Upper lobe of left lung (tissue), 6 donors: ENCODE results near the gene CLSTN2. TPM values are rescaled to one million over a fixed set of nuclear protein-coding genes. Genes with fewer than 3 reads are reported as not detected.
A peak's percentile ranks its signal among the peaks of the same experiment; 100 is the strongest.

ENCODE experiments used
- ATAC-seq, 2 donors: fragments of 200-7000 bp; cut with Tn5 transposase; one replicate each; pipeline ENCODE4 v1.9.1; 2022; ENCODE audit warnings: mild to moderate bottlenecking in 2 of 2, moderate library complexity in 2 of 2; ENCODE audit not compliant: low FRiP score in 2 of 2
- DNase-seq, 2 donors: peaks; one replicate each; pipeline ENCODE4 v3.0.0-alpha.2; 2019 to 2020
- H3K27ac ChIP-seq, 4 donors: fragments of 200-600 bp; sonication (generic); one replicate each; pipeline ENCODE4 v1.5.1; 2016 to 2019
- H3K27me3 ChIP-seq, 4 donors: fragments of 200-600 bp; sonication (generic); one replicate each; pipeline ENCODE4 v1.5.1; 2017 to 2019
- H3K36me3 ChIP-seq, 4 donors: fragments of 200-600 bp; sonication (generic); one replicate each; pipeline ENCODE4 v1.5.1; 2016 to 2019
- H3K4me1 ChIP-seq, 4 donors: fragments of 200-600 bp; sonication (generic); one replicate each; pipeline ENCODE4 v1.5.1; 2018 to 2019
- H3K4me3 ChIP-seq, 4 donors: fragments of 200-600 bp; sonication (generic); one replicate each; pipeline ENCODE4 v1.5.1; 2017 to 2019; ENCODE audit warnings: mild to moderate bottlenecking in 2 of 4, moderate library complexity in 1 of 4
- H3K9me3 ChIP-seq, 4 donors: fragments of 200-600 bp; sonication (generic); one replicate each; pipeline ENCODE4 v1.5.1; 2018 to 2019
- CTCF ChIP-seq, 6 experiments: fragments of 450-650 bp in 4 of 6; fragments of 200-600 bp in 2 of 6; sonication (generic) in 2 of 6; IDR thresholded peaks; one replicate each; pipeline ENCODE4 v1.5.1; 2016 to 2019; ENCODE audit warnings: antibody characterized with exemption in 6 of 6
- EP300 ChIP-seq, 4 donors: sonication (generic); formaldehyde crosslinking; IDR thresholded peaks; one replicate each; pipeline ENCODE4 v1.5.1; 2017; ENCODE audit warnings: antibody characterized with exemption in 4 of 4, control low read depth in 2 of 4
- POLR2A ChIP-seq, 4 donors: fragments of 450-650 bp; IDR thresholded peaks; one replicate each; pipeline ENCODE4 v1.5.1; 2016 to 2017; ENCODE audit warnings: antibody characterized with exemption in 4 of 4, mild to moderate bottlenecking in 2 of 4
- POLR2AphosphoS5 ChIP-seq, 2 donors: sonication (generic); formaldehyde crosslinking; IDR thresholded peaks; one replicate each; pipeline ENCODE4 v1.5.1; 2017; ENCODE audit warnings: antibody characterized with exemption in 2 of 2
- WGBS, 2 donors: methylation state at CpG; one replicate each; pipeline ENCODE4 v1.1.5; 2017 to 2018; 5-methylcytosine and 5-hydroxymethylcytosine counted together
- total RNA-seq, 6 donors: library from RNA; depleted of rRNA in 4 of 6; stranded (reverse); fragments of >200 nt in 4 of 6; gene quantifications; one replicate each; pipeline versions ENCODE4 v1.1.0 to v1.2.1, GENCODE V29; 2016 to 2021
- donor health status: DM: no; HTN: no; CAD: no; lungs with moderate emphysema.
- donor health status: DM: no; HTN: yes; CAD: no; lungs with severe emphysema.

The CLSTN2 gene
- total RNA-seq, 6 donors from 2014 or later = 1.0 to 4.3 (median 1.6) TPM

GRCh38 chr3:140344082-140344454 is 409.1 kb downstream of the CLSTN2 start:
- DNase-seq = no peak
- WGBS, 2 donors = 63 to 80% methylated on average over 5 of the region's 5 CpGs
- peak in 1 of 2 donors; percentile 59 for ATAC-seq
- Histone ChIP-seq H3K27me3 (no peaks in the 10 kb centered on the region), H3K36me3 (no peaks in the 10 kb centered on the region), H3K27ac (no peak overlapping the region), H3K4me3 (no peak overlapping the region), H3K9me3 (no peaks in the 10 kb centered on the region), H3K4me1 (no peaks in the 10 kb centered on the region)
- TF ChIP-seq EP300 (IDR thresholded peaks at IDR 0.05) (no peak), POLR2AphosphoS5 (IDR thresholded peaks at IDR 0.05) (no peak), CTCF (IDR thresholded peaks at IDR 0.05) (no peak), POLR2A (IDR thresholded peaks at IDR 0.05) (no peak)

GRCh38 chr3:140344601-140345205 is 409.7 kb downstream of the CLSTN2 start:
- Histone ChIP-seq H3K36me3 (no peaks in the 10 kb centered on the region), H3K9me3 (no peaks in the 10 kb centered on the region), H3K27ac (no peak overlapping the region), H3K4me3 (no peak overlapping the region), H3K27me3 (no peaks in the 10 kb centered on the region), H3K4me1 (no peaks in the 10 kb centered on the region)
- 79 to 84% methylated on average over 5 of the region's 5 CpGs for WGBS, 2 donors
- DNase-seq (no peak), ATAC-seq (no peak)
- no peak for TF ChIP-seq POLR2AphosphoS5 (IDR thresholded peaks at IDR 0.05)
- TF ChIP-seq EP300 (IDR thresholded peaks at IDR 0.05) = no peak
- no peak for TF ChIP-seq CTCF (IDR thresholded peaks at IDR 0.05)
- TF ChIP-seq POLR2A (IDR thresholded peaks at IDR 0.05) = no peak

- no peak for TF ChIP-seq EP300 (IDR thresholded peaks at IDR 0.05)
- TF ChIP-seq POLR2A (IDR thresholded peaks at IDR 0.05) = no peak
- no peak for TF ChIP-seq CTCF (IDR thresholded peaks at IDR 0.05)
- H3K36me3 ChIP-seq = no peaks in the 10 kb centered on the region
- H3K4me3 ChIP-seq = no peak overlapping the region
- H3K27me3 ChIP-seq = no peaks in the 10 kb centered on the region
- no peaks in the 10 kb centered on the region for H3K4me1 ChIP-seq
- no peak overlapping the region for H3K27ac ChIP-seq
- DNase-seq (no peak), ATAC-seq (no peak)
- H3K9me3 ChIP-seq = no peaks in the 10 kb centered on the region
These were observed 412.2 kb downstream of the CLSTN2 start for GRCh38 chr3:140347151-140347550.

GRCh38 chr3:140349938-140350337 is 415.0 kb downstream of the CLSTN2 start:
- Histone ChIP-seq H3K27ac (no peak overlapping the region), H3K27me3 (no peaks in the 10 kb centered on the region), H3K9me3 (no peaks in the 10 kb centered on the region), H3K36me3 (no peaks in the 10 kb centered on the region), H3K4me1 (no peaks in the 10 kb centered on the region), H3K4me3 (no peak overlapping the region)
- 59 to 70% methylated on average over 4 of the region's 4 CpGs for WGBS, 2 donors
- TF ChIP-seq POLR2AphosphoS5 (IDR thresholded peaks at IDR 0.05) (no peak), POLR2A (IDR thresholded peaks at IDR 0.05) (no peak), CTCF (IDR thresholded peaks at IDR 0.05) (no peak), EP300 (IDR thresholded peaks at IDR 0.05) (no peak)
- ATAC-seq (no peak), DNase-seq (no peak)

- DNase-seq (no peak), ATAC-seq (no peak)
- no peak for TF ChIP-seq POLR2A (IDR thresholded peaks at IDR 0.05)
- no peak for TF ChIP-seq CTCF (IDR thresholded peaks at IDR 0.05)
- no peak for TF ChIP-seq EP300 (IDR thresholded peaks at IDR 0.05)
- no peak for TF ChIP-seq POLR2AphosphoS5 (IDR thresholded peaks at IDR 0.05)
- Histone ChIP-seq H3K4me1 (no peaks in the 10 kb centered on the region), H3K27ac (no peak overlapping the region), H3K27me3 (no peaks in the 10 kb centered on the region), H3K36me3 (no peaks in the 10 kb centered on the region), H3K9me3 (no peaks in the 10 kb centered on the region), H3K4me3 (no peak overlapping the region)
- WGBS, 2 donors = 52 to 55% methylated on average over 3 of the region's 3 CpGs
These were observed 416.5 kb downstream of the CLSTN2 start for GRCh38 chr3:140351466-140351865.
